Subcutaneous abdominal adipose tissue (tissue), 5 donors: Measurements from ENCODE around the gene EHD1.

Experiments used
- H3K27ac ChIP-seq: one replicate; pipeline ENCODE4 v1.7.0; 2013; ENCODE audit warnings: low read depth, mild to moderate bottlenecking, inconsistent platforms, low read length, moderate library complexity
- H3K27me3 ChIP-seq, 5 donors: one replicate each; pipeline ENCODE4 v1.7.0; 2013; ENCODE audit warnings: low read length in 5 of 5, inconsistent platforms in 1 of 5; ENCODE audit not compliant: control insufficient read depth in 5 of 5, insufficient read depth in 4 of 5
- H3K36me3 ChIP-seq, 5 donors: one replicate each; pipeline ENCODE4 v1.7.0; 2013; ENCODE audit warnings: low read length in 5 of 5; ENCODE audit not compliant: control insufficient read depth in 5 of 5, insufficient read depth in 5 of 5
- H3K4me1 ChIP-seq, 5 donors: one replicate each; pipeline ENCODE4 v1.7.0; 2013; ENCODE audit warnings: low read length in 5 of 5, mild to moderate bottlenecking in 3 of 5, moderate library complexity in 1 of 5; ENCODE audit not compliant: control insufficient read depth in 5 of 5, insufficient read depth in 5 of 5
- H3K4me3 ChIP-seq, 5 donors: one replicate each; pipeline ENCODE4 v1.7.0; 2013; ENCODE audit warnings: low read length in 5 of 5, low read depth in 1 of 5
- H3K9ac ChIP-seq, 5 donors: one replicate each; pipeline ENCODE4 v1.7.0; 2013; ENCODE audit warnings: low read length in 5 of 5, mild to moderate bottlenecking in 4 of 5, moderate library complexity in 3 of 5
- H3K9me3 ChIP-seq, 5 donors: one replicate each; pipeline ENCODE4 v1.7.0; 2013; ENCODE audit warnings: low read length in 5 of 5; ENCODE audit not compliant: control insufficient read depth in 5 of 5
- donor health status: healthy.
- donor health status: healthy.
- donor health status: healthy.
- donor health status: healthy.
- donor health status: healthy.

The EHD1 gene

GRCh38 chr11:64918017-64918416 lies 39.6 kb upstream of the EHD1 start:
- H3K4me3 ChIP-seq, result peak overlapping the region; percentile 73 to 100 (median 92)
- H3K4me1 ChIP-seq, result peaks cover 7 to 33% (median 28%) of the 10 kb centered on the region in 5 donors
- H3K9ac ChIP-seq, result peak overlapping the region; percentile 39 to 74 (median 71)
- no peaks in the 10 kb centered on the region for H3K27me3 ChIP-seq
- H3K36me3 ChIP-seq, result peaks cover 0 to 16% (median 14%) of the 10 kb centered on the region in 5 donors
- peak overlapping the region; percentile 60 for H3K27ac ChIP-seq
- H3K9me3 ChIP-seq, result no peaks in the 10 kb centered on the region

- Histone ChIP-seq H3K4me1 (peaks cover 7 to 33% (median 28%) of the 10 kb centered on the region in 5 donors), H3K9ac (peak overlapping the region; percentile 39 to 74 (median 71))
These were observed 39.2 kb upstream of the EHD1 start for GRCh38 chr11:64917663-64917995.

GRCh38 chr11:64916775-64917662 lies 38.6 kb upstream of the EHD1 start, which contains the start of gene ATG2A:
Gene ATG2A (minus strand): TSS chr11:64917209. CDS start chr11:64917135, 74 bp downstream.
- Histone ChIP-seq H3K9ac (peak within 1 kb of the TSS; percentile 89 to 99 (median 97)), H3K27me3 (no peaks in the 10 kb centered on the region), H3K9me3 (no peaks in the 10 kb centered on the region), H3K4me1 (peaks cover 7 to 33% (median 28%) of the 10 kb centered on the region in 5 donors), H3K36me3 (peaks cover 0 to 25% (median 22%) of the 10 kb centered on the region in 5 donors), H3K27ac (peak within 1 kb of the TSS; percentile 60), H3K4me3 (peak within 1 kb of the TSS; percentile 90 to 100 (median 92))

More at GRCh38 chr11:64917663-64917995, 39.2 kb upstream of the EHD1 start:
- H3K27me3 ChIP-seq, result no peaks in the 10 kb centered on the region
- peak overlapping the region; percentile 73 to 100 (median 92) for H3K4me3 ChIP-seq
- peak overlapping the region; percentile 60 for H3K27ac ChIP-seq
- H3K36me3 ChIP-seq, result peaks cover 0 to 20% (median 18%) of the 10 kb centered on the region in 5 donors
- no peaks in the 10 kb centered on the region for H3K9me3 ChIP-seq

GRCh38 chr11:64916040-64916774 lies 37.8 kb upstream of the EHD1 start:
- peak overlapping the region; percentile 90 to 100 (median 92) for H3K4me3 ChIP-seq
- H3K9ac ChIP-seq, result peak overlapping the region; percentile 89 to 99 (median 97)
- peaks cover 7 to 33% (median 28%) of the 10 kb centered on the region in 5 donors for H3K4me1 ChIP-seq
- H3K9me3 ChIP-seq, result no peaks in the 10 kb centered on the region
- H3K27me3 ChIP-seq, result no peaks in the 10 kb centered on the region
- peak overlapping the region; percentile 54 for H3K27ac ChIP-seq
- peaks cover 0 to 33% (median 30%) of the 10 kb centered on the region in 5 donors for H3K36me3 ChIP-seq

- Histone ChIP-seq H3K4me3 (peak overlapping the region in 3 of 5 donors; percentile 92 to 100 (median 92)), H3K36me3 (peaks cover 0 to 41% (median 38%) of the 10 kb centered on the region in 5 donors), H3K27me3 (no peaks in the 10 kb centered on the region), H3K27ac (no peak overlapping the region), H3K9me3 (no peaks in the 10 kb centered on the region), H3K4me1 (peaks cover 7 to 33% (median 28%) of the 10 kb centered on the region in 5 donors), H3K9ac (peak overlapping the region in 4 of 5 donors; percentile 96 to 99 (median 98))
These were observed 37.0 kb upstream of the EHD1 start for GRCh38 chr11:64915376-64915887.

GRCh38 chr11:64914123-64914522 lies 35.7 kb upstream of the EHD1 start:
- peaks cover 0 to 54% (median 51%) of the 10 kb centered on the region in 5 donors for H3K36me3 ChIP-seq
- no peak overlapping the region for H3K27ac ChIP-seq
- no peaks in the 10 kb centered on the region for H3K27me3 ChIP-seq
- H3K4me1 ChIP-seq, result peaks cover 7 to 33% (median 28%) of the 10 kb centered on the region in 5 donors
- H3K4me3 ChIP-seq, result no peak overlapping the region
- H3K9me3 ChIP-seq, result no peaks in the 10 kb centered on the region
- no peak overlapping the region for H3K9ac ChIP-seq

- Histone ChIP-seq H3K27me3 (no peaks in the 10 kb centered on the region), H3K4me3 (no peak overlapping the region), H3K9ac (peak overlapping the region in 1 of 5 donors; percentile 12), H3K9me3 (no peaks in the 10 kb centered on the region), H3K36me3 (peaks cover 0 to 62% (median 59%) of the 10 kb centered on the region in 5 donors), H3K4me1 (peaks cover 7 to 26% (median 24%) of the 10 kb centered on the region in 5 donors), H3K27ac (no peak overlapping the region)
These were observed 34.8 kb upstream of the EHD1 start for GRCh38 chr11:64913171-64913727.

- Histone ChIP-seq H3K4me3 (no peak overlapping the region), H3K9ac (no peak overlapping the region), H3K36me3 (peaks cover 0 to 78% (median 72%) of the 10 kb centered on the region in 5 donors), H3K9me3 (no peaks in the 10 kb centered on the region), H3K27ac (no peak overlapping the region), H3K4me1 (peaks cover 4 to 16% (median 14%) of the 10 kb centered on the region in 5 donors), H3K27me3 (no peaks in the 10 kb centered on the region)
These were observed 33.3 kb upstream of the EHD1 start for GRCh38 chr11:64911689-64912088.

GRCh38 chr11:64911142-64911541 lies 32.7 kb upstream of the EHD1 start:
- H3K36me3 ChIP-seq, result peaks cover 0 to 83% (median 78%) of the 10 kb centered on the region in 5 donors

More at GRCh38 chr11:64911142-64911541, 32.7 kb upstream of the EHD1 start:
- Histone ChIP-seq H3K4me3 (no peak overlapping the region), H3K9ac (no peak overlapping the region), H3K27me3 (no peaks in the 10 kb centered on the region), H3K27ac (no peak overlapping the region), H3K4me1 (peaks cover 2 to 10% (median 9%) of the 10 kb centered on the region in 5 donors), H3K9me3 (no peaks in the 10 kb centered on the region)
